ENCODE data around the gene CDH4. TPM values are rescaled to one million over a fixed set of nuclear protein-coding genes. Genes with fewer than 3 reads are reported as not detected.
A peak's percentile ranks its signal among the peaks of the same experiment; 100 is the strongest.
"Not testable (repeated sequence)": the region's sequence is repeated elsewhere in the genome, so short reads cannot be mapped to it uniquely, and the experiment has no call there.

Gene CDH4
- total RNA-seq, 1 donor from 2014 or later: 0.06 TPM

DNA sequence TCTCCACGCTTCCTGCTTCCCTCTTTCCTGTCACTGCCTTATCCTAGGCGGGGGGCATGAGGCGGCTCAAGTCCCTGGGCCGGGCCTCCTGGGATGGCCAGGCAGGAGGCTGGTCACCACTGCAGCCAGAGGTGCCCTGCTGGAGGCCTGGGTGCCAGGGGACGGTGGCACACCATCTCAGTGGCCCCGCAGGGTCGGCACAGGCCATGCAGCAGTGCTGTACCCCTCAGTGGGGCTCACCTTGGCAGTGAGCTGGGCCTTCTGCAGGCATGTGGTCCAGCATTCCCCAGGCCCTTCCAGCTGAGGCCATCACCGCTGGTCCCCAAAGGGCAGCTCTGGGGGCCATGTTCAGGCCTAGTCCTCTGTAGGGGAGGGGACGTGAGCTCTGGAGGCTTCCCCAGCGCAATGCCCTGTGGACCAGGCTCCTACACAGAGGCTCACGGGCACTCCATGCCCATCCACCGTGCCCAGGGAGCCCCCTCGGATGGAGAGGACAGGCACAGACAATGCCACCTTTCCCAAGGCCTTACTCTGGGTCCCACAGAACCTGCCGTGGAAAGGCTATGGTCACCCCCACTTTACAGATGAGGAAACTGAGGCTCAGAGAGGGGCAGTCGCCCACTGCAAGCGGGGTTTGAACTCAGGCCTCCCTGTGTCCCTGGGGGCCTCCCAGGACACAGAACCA lies 689.8 kb downstream of the CDH4 start:
- TF ChIP-seq, protein P1, sequence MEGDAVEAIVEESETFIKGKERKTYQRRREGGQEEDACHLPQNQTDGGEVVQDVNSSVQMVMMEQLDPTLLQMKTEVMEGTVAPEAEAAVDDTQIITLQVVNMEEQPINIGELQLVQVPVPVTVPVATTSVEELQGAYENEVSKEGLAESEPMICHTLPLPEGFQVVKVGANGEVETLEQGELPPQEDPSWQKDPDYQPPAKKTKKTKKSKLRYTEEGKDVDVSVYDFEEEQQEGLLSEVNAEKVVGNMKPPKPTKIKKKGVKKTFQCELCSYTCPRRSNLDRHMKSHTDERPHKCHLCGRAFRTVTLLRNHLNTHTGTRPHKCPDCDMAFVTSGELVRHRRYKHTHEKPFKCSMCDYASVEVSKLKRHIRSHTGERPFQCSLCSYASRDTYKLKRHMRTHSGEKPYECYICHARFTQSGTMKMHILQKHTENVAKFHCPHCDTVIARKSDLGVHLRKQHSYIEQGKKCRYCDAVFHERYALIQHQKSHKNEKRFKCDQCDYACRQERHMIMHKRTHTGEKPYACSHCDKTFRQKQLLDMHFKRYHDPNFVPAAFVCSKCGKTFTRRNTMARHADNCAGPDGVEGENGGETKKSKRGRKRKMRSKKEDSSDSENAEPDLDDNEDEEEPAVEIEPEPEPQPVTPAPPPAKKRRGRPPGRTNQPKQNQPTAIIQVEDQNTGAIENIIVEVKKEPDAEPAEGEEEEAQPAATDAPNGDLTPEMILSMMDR (IDR thresholded peaks at IDR 0.05): no peak
- Histone ChIP-seq H3K9me3 (no peaks in the 10 kb centered on the region), H3K4me3 (no peak overlapping the region), H3K36me3 (no peaks in the 10 kb centered on the region), H3K4me1 (no peaks in the 10 kb centered on the region), H3K27me3 (ENCODE audit: low read depth) (peaks cover 22% of the 10 kb centered on the region), H3K27ac (no peak overlapping the region)
- ATAC-seq (peak in 1 of 2 donors; percentile 43), DNase-seq (peak; percentile 30)
- intact Hi-C loops (cut with DNase I): no loop called here

DNA sequence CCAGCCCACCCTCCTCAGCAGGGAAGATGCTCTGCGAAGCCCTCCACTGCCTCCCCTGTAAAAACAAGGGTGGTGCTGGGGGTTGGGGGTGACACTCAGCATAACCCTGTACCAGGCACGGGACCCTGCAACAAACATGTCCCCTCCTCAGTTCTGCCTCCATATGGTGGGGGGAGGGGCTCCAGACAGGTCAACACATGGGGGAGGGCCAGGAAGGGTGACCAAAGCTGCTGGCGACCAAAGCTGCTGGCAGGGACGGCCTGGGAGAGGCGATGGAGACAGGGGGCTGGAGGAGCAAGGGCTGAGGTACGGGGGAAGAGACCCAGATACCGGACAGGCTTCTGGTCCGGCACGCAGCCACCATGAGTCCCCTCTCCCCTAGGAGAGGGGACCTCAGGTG lies 690.5 kb downstream of the CDH4 start:
- H3K4me1 ChIP-seq: no peaks in the 10 kb centered on the region
- ATAC-seq (peak in 1 of 2 donors; percentile 15), DNase-seq (peak; percentile 19)
- peaks cover 17% of the 10 kb centered on the region for H3K27me3 ChIP-seq (ENCODE audit: low read depth)
- no peak overlapping the region for H3K4me3 ChIP-seq
- TF ChIP-seq, protein P1 (IDR thresholded peaks at IDR 0.05): no peak
- no peaks in the 10 kb centered on the region for H3K36me3 ChIP-seq
- intact Hi-C loops (cut with DNase I): no loop called here
- H3K27ac ChIP-seq: no peak overlapping the region
- no peaks in the 10 kb centered on the region for H3K9me3 ChIP-seq

DNA sequence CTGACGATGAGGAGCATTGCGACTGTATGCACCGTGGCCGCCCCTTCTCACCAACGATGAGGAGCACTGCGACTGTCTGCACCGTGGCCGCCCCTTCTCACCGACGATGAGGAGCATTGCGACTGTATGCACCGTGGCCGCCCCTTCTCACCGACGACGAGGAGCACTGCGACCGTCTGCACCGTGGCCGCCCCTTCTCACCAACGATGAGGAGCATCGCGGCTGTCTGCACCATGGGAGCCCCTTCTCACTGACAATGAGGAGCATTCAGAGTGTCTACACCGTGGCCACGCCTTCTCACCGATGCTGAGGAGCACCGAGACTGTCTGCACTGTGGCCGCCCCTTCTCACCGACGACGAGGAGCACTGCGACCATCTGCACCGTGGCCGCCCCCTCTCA lies 692.9 kb downstream of the CDH4 start:
- H3K36me3 ChIP-seq; H3K9me3 ChIP-seq; ATAC-seq; H3K27me3 ChIP-seq (ENCODE audit: low read depth); H3K4me1 ChIP-seq; H3K4me3 ChIP-seq; intact Hi-C loops (cut with DNase I); H3K27ac ChIP-seq; DNase-seq: not testable (repeated sequence)

DNA sequence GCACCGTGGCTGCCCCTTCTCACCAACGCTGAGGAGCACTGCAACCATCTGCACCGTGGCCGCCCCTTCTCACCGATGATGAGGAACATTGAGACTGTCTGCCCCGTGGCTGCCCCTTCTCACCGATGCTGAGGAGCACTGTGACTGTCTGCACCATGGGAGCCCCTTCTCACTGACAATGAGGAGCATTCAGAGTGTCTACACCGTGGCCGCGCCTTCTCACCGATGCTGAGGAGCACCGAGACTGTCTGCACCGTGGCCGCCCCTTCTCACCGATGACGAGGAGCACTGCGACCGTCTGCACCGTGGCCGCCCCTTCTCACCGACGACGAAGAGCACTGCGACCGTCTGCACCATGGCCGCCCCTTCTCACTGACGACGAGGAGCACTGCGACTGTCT lies 693.4 kb downstream of the CDH4 start:
- H3K27ac ChIP-seq; ATAC-seq; H3K4me1 ChIP-seq; H3K9me3 ChIP-seq; H3K27me3 ChIP-seq (ENCODE audit: low read depth); intact Hi-C loops (cut with DNase I); H3K36me3 ChIP-seq; H3K4me3 ChIP-seq: not testable (repeated sequence)
- peak; percentile 15 for DNase-seq

DNA sequence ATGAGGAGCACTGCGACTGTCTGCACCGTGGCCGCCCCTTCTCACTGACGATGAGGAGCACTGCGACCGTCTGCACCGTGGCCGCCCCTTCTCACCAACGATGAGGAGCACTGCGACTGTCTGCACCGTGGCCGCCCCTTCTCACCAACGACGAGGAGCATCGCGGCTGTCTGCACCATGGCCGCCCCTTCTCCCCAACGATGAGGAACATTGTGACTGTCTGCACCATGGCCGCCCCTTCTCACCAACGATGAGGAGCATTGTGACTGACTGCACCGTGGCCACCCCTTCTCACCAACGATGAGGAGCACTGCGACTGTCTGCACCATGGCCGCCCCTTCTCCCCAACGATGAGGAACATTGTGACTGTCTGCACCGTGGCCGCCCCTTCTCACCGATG lies 696.0 kb downstream of the CDH4 start:
- H3K27ac ChIP-seq: not testable (repeated sequence)

DNA sequence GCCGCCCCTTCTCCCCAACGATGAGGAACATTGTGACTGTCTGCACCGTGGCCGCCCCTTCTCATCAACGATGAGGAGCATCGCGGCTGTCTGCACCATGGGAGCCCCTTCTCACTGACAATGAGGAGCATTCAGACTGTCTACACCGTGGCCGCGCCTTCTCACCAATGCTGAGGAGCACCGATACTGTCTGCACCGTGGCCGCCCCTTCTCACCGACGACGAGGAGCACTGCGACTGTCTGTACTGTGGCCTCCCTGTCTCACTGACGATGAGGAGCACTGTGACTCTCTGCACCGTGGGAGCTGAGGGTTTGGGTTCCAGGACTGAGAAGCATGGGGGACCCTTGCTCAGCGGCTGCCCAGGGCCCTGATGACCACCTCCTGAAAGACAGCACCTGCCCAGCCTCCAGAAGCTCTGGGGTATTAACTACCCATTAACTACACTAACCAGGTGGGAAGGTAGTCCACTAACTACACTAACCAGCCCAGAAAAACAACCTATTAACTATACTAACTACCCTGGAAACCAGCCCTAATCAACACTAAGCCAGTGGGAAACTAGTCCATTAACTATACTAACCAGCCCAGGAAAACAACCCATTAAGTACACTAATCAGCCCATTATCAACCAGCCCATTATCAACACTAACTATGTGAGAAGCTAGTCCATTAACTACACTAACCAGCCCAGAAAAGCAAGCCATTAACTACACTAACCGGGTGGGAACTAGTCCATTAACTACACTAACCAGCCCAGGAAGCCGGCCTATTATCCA lies 696.7 kb downstream of the CDH4 start:
- Histone ChIP-seq H3K27ac (no peak overlapping the region), H3K36me3 (no peaks in the 10 kb centered on the region), H3K9me3 (no peaks in the 10 kb centered on the region), H3K4me3 (no peak overlapping the region), H3K4me1 (no peaks in the 10 kb centered on the region), H3K27me3 (ENCODE audit: low read depth) (peaks cover 18% of the 10 kb centered on the region)
- intact Hi-C loops (cut with DNase I): no loop called here
- DNase-seq: peak; percentile 20
- ATAC-seq: no peak
- TF ChIP-seq, protein P1 (IDR thresholded peaks at IDR 0.05): no peak

More for the DNA sequence above, 696.0 kb downstream of the CDH4 start:
- H3K9me3 ChIP-seq; H3K4me3 ChIP-seq; H3K36me3 ChIP-seq; ATAC-seq; H3K4me1 ChIP-seq; intact Hi-C loops (cut with DNase I): not testable (repeated sequence)
- DNase-seq: peak; percentile 8
- H3K27me3 ChIP-seq (ENCODE audit: low read depth): peaks cover 13% of the 10 kb centered on the region

DNA sequence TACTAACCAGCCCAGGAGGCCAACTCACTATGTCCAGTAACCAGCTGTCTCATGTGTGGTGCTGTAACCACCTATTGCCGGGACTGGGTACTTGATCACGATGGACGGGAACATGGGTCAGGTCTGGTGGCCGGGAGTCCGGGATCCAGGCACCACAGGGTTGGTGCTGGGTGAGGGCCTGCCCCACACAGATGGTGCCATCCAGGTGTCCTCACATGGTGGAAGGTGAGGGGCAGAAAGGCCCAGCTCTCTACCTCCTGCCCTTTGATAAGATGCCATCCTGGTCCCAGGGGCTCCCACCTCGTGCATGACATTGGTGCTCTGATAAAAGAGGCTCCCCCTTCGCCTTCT lies 697.3 kb downstream of the CDH4 start:
- no peaks in the 10 kb centered on the region for H3K9me3 ChIP-seq
- H3K4me3 ChIP-seq: no peak overlapping the region
- H3K36me3 ChIP-seq: no peaks in the 10 kb centered on the region
- TF ChIP-seq, protein P1 (IDR thresholded peaks at IDR 0.05): no peak
- no peak overlapping the region for H3K27ac ChIP-seq
- peaks cover 21% of the 10 kb centered on the region for H3K27me3 ChIP-seq (ENCODE audit: low read depth)
- DNase-seq: peak; percentile 14
- ATAC-seq: peak in 1 of 2 donors; percentile 15
- no peaks in the 10 kb centered on the region for H3K4me1 ChIP-seq
- intact Hi-C loops (cut with DNase I): no loop called here
